GM23248 (cell line): ENCODE measurements around the gene PRODH2.

Source experiments
- EZH2 ChIP-seq: fragments of 200-600 bp; sonication (generic); IDR thresholded peaks from 2 replicates; pipeline ENCODE4 v1.6.1; 2018; ENCODE audit warnings: antibody characterized with exemption, mild to moderate bottlenecking; ENCODE audit not compliant: insufficient read depth, poor library complexity, severe bottlenecking
- EZH2phosphoT487 ChIP-seq: fragments of 200-600 bp; sonication (generic); IDR thresholded peaks from 2 replicates; pipeline ENCODE4 v1.6.1; 2018; ENCODE audit warnings: antibody characterized with exemption, moderate library complexity, mild to moderate bottlenecking, low read depth; ENCODE audit not compliant: insufficient read depth

DNA sequence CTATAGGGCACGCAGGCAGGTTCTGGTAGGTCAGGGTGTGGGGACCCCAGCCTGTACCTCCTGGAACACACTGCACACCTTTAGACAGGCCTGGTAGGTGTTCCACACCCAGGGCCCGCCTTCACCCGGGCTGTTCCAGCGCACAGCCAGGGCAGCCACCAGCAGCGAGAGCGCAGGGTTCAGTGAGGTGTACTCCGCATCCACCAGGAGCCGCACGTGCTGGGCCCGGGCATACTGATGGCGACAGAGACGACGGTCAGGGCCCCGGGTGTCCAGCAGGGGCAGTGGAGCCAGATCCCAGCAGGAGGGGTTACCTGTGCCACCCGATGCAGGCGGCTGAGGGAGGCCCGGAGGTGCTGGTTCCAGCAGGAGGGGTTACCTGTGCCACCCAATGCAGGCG, 6.0 kb downstream of the PRODH2 start:
- TF ChIP-seq EZH2 (no peak), EZH2phosphoT487 (no peak)
